Neural cell (in vitro differentiated cells): ENCODE data around the gene CBLB.

Source experiments
- EP300 ChIP-seq: fragments of 450-650 bp; conservative IDR thresholded peaks from 2 replicates; pipeline ENCODE4 v1.6.1; 2014; ENCODE audit warnings: antibody characterized with exemption, mild to moderate bottlenecking, moderate library complexity; ENCODE audit not compliant: poor library complexity, severe bottlenecking
- EZH2 ChIP-seq: fragments of 200-600, 300-800 bp; shearing (Covaris generic), sonication (generic); IDR thresholded peaks from 2 replicates; pipeline ENCODE4 v1.6.1; 2014; ENCODE audit warnings: antibody characterized with exemption, low read length, borderline replicate concordance, mild to moderate bottlenecking; ENCODE audit not compliant: insufficient read depth, poor library complexity, severe bottlenecking
- RAD21 ChIP-seq: fragments of 450-650 bp; conservative IDR thresholded peaks from 2 replicates; pipeline ENCODE4 v1.6.1; 2014; ENCODE audit warnings: antibody characterized with exemption, mild to moderate bottlenecking, moderate library complexity
- TF ChIP-seq, protein P1 (sequence below): fragments of 450-650 bp; IDR thresholded peaks from 2 replicates; pipeline ENCODE4 v1.5.1; 2014; ENCODE audit warnings: antibody characterized with exemption, mild to moderate bottlenecking, moderate library complexity; ENCODE audit not compliant: poor library complexity, severe bottlenecking
- TF ChIP-seq, protein P2 (sequence below): IDR thresholded peaks from 2 replicates; pipeline ENCODE4 v1.6.1; 2012; ENCODE audit warnings: borderline replicate concordance

DNA sequence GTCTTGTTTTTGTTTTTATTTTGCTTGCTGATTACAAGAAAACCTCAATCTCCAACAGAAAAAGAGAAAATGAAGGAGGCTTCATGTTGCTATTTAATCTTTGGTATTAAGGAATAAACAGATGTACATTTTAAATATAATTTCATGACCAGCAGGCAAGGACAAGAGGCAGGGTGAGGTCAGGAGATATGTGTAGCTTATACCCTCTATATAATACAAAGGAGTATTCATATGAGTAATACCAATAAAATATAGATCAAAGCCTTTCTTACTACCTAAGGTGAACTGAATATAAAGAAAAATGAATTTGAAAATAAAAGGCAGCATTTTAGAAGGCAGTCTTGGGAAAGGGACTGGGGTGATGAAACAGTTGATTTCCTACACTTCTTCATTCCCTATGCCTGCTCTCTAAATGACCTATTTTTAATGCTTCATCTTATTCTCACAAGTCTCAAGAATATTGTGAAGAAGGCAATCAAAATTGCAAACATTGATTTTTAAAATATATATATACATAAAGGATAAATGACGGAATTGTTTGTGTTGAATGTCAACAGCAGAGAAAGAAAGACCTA is 8.6 kb upstream of the CBLB start:
- TF ChIP-seq EP300, result no peak
- TF ChIP-seq, protein P1, sequence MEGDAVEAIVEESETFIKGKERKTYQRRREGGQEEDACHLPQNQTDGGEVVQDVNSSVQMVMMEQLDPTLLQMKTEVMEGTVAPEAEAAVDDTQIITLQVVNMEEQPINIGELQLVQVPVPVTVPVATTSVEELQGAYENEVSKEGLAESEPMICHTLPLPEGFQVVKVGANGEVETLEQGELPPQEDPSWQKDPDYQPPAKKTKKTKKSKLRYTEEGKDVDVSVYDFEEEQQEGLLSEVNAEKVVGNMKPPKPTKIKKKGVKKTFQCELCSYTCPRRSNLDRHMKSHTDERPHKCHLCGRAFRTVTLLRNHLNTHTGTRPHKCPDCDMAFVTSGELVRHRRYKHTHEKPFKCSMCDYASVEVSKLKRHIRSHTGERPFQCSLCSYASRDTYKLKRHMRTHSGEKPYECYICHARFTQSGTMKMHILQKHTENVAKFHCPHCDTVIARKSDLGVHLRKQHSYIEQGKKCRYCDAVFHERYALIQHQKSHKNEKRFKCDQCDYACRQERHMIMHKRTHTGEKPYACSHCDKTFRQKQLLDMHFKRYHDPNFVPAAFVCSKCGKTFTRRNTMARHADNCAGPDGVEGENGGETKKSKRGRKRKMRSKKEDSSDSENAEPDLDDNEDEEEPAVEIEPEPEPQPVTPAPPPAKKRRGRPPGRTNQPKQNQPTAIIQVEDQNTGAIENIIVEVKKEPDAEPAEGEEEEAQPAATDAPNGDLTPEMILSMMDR, result no peak
- no peak for TF ChIP-seq EZH2
- TF ChIP-seq, protein P2, sequence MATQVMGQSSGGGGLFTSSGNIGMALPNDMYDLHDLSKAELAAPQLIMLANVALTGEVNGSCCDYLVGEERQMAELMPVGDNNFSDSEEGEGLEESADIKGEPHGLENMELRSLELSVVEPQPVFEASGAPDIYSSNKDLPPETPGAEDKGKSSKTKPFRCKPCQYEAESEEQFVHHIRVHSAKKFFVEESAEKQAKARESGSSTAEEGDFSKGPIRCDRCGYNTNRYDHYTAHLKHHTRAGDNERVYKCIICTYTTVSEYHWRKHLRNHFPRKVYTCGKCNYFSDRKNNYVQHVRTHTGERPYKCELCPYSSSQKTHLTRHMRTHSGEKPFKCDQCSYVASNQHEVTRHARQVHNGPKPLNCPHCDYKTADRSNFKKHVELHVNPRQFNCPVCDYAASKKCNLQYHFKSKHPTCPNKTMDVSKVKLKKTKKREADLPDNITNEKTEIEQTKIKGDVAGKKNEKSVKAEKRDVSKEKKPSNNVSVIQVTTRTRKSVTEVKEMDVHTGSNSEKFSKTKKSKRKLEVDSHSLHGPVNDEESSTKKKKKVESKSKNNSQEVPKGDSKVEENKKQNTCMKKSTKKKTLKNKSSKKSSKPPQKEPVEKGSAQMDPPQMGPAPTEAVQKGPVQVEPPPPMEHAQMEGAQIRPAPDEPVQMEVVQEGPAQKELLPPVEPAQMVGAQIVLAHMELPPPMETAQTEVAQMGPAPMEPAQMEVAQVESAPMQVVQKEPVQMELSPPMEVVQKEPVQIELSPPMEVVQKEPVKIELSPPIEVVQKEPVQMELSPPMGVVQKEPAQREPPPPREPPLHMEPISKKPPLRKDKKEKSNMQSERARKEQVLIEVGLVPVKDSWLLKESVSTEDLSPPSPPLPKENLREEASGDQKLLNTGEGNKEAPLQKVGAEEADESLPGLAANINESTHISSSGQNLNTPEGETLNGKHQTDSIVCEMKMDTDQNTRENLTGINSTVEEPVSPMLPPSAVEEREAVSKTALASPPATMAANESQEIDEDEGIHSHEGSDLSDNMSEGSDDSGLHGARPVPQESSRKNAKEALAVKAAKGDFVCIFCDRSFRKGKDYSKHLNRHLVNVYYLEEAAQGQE, result no peak
- no peak for TF ChIP-seq RAD21
